Inflammatory macrophage treated with lipopolysaccharide for 1 hour (primary cell): ENCODE data around the gene SUPT20H.

Experiments used
- DNase-seq, 2 donors: peaks; one replicate each; pipeline ENCODE4 v3.0.0-alpha.2; 2020 to 2022

SUPT20H gene

DNA sequence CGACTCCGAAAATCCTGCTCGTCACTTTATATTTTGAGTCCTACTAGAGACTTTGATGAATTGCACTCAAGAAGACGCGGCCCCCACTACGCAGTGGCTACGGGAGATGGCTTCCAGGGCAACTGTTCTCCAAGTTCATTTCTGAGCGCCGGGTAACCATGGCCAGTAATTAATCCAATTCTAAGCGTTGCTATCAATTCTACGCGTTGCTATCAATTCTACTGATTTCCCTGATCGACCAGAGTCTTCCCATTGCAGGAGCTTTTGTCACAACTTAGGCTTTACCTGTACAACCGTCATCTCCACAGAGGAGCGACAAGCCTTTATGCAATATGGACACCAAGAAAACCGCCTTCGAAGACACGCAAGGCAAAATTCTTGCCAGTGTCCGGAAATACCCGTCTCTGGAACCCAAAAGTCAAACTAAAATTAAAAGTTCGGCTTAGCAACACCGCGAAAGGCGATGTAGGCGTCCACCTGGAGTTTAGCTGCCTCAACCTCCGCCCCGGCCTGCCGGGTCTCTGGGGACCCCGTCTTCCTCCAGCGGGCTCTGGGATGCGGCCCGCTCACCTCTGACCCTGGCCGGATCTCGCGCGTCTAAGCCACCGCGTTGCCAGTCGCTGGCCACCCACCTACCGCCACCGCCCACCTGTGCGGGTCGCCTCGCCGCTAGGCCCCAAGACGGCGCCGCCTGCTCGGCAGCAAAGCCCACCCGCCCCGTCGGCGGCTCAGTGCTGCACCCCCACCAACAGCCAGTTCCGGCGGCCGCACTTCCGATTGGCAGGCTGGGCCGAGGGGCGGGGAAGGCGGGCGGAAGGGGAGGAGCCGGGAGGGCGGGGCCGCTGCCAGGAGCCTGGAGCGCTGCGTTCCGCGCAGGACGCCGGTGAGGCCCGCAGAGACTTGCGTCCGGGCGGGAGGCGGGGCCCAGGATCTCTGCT lies at the start of gene SUPT20H:
Gene SUPT20H (minus strand): TSS at position 779 of the 938 bp plus-strand sequence. CDS start 8,198 bp downstream, outside the sequence.
- peak; percentile 86 to 91 for DNase-seq

GRCh38 chr13:37109051-37109678 lies 49.7 kb upstream of the SUPT20H start:
- DNase-seq: peak in 1 of 2 donors; percentile 31

DNA sequence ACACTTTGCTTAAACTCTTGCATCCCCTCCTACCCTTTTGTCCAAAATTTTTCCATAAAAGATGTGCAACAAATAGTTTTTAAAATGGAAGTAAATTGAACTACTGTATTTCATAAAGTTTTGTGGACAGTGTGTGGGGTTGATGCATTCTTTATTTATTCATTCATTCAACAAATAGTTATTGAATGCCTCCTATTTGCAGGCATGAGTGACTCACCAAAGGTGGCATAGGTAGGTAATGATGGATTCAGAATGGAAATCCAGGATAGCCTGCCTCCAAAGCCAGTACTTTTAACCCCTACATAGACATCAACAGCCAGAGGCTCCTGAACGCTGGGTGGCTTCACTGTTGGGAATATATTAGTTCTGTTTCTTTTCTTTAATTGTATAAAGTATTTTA lies 48.4 kb upstream of the SUPT20H start:
- DNase-seq: no peak

DNA sequence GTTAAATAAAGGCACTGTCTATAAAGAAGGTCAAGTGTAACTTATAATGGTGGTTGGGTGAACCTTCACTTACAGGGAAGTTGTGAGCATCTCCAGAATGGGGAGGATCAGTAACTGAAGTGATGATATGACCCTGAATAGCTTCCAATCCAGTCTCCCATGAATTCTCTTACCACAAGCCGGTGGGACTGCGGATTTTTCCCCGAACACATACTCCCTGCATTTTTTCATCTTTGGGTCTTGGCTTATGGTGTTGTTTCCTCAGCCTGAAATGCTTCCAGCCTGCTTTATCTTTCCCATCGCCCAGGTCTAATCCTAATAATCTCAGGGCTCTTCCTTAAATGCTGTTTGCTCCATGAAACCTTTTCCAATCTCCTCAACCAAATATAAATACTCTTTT lies 48.0 kb upstream of the SUPT20H start:
- DNase-seq: no peak

GRCh38 chr13:37106642-37107041 lies 47.2 kb upstream of the SUPT20H start:
- DNase-seq: no peak

- DNase-seq: no peak
Observed at GRCh38 chr13:37105251-37105714, 45.8 kb upstream of the SUPT20H start, which contains the start of gene CSNK1A1L. Gene CSNK1A1L (minus strand): TSS chr13:37105664. CDS start chr13:37105256, 408 bp downstream.

DNA sequence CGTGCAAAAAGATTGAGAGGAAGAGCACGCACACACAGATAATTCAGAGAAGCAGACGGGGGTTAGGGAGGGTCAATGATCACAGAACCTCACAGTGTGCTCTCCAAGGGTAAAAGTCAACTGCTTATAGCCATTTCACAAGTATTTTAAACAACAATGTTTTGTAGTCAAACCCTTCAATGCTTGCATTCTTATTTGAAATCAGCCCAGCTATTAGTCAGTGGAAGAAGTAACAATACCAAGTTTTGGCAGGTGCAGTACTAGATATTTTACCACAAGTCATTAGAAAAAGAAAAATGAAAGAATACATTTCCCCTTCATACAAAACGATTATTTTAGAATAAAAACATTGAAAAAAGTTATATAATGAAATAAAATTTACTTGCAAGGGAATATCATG lies 43.4 kb upstream of the SUPT20H start:
- no peak for DNase-seq

GRCh38 chr13:37101201-37101600 lies 41.7 kb upstream of the SUPT20H start:
- DNase-seq: no peak

DNA sequence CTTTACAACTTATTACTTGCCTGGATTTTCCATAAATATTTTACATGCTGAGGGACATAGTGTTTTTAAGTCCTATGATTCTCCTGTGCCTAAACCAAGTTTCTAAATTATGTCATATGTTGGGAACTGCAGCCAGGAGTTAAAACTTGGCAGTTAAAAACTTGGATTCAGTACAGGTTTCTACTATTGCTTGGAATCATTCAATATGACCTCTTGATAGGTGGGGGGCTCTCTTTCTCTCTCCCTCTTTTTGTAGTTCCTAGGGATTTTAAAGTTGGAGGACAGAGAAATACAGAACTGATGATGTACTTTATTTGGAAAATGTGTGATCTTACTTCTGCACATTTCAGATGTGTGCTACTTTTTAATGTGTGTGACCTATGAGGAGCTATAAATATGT lies 41.2 kb upstream of the SUPT20H start:
- DNase-seq: no peak

DNA sequence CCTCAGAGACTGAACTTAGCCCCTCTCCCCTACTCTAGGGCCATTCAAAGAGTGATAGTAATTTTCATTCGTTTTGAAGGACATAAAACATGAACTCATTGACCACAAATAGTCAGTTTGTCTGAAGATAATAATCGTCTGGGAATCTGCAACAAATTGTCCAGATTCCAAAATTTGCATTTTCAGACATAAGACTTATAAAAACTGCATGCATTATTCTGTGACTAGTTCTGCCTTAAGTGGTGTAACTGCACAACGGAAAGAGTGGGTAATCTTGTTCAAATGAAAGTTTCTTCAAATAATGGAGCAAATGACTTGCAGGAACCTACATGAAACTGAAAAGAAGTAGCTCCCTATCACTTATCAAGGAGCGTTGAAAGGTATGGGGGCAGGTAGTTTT lies 37.6 kb upstream of the SUPT20H start:
- no peak for DNase-seq

DNA sequence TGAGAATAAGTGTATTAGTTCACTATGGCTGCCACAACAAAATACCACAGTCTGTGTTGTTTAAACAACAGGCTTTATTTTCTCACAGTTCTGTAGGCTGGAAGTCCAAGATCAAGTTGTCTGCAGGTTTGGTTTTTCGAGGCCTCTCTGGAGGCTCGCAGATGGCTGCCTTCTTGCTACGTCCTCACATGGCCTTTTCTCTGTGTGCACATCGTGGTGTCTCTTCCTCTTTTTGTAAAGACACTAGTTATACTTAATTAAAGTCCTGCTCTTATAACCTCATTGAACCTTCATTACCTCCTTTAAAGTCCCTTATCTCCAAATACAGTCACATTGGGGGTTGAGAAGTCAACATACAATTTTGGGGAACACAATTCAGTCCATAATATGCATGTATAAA lies 35.4 kb upstream of the SUPT20H start:
- DNase-seq: no peak

- DNase-seq: no peak
Observed at GRCh38 chr13:37094099-37094498, 34.6 kb upstream of the SUPT20H start.

DNA sequence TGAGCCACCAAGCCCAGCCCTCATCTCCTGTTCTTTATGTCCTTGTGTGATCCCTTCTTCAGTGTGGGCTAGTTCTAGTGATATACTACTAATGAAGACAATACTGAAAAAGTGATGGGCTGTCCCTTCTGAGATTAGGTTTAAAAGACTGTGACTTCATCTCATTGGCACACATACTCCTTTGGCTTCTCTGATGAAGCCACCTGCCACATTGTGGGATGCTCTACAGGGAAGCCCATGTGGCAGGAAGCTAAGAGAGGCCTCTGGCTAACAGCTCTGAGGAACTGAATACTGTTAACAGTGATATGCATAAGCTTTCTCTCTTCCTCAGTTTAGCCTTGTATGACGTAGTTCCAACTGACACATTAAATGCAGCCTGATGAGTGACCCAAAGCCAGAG lies 32.3 kb upstream of the SUPT20H start:
- DNase-seq: no peak

DNA sequence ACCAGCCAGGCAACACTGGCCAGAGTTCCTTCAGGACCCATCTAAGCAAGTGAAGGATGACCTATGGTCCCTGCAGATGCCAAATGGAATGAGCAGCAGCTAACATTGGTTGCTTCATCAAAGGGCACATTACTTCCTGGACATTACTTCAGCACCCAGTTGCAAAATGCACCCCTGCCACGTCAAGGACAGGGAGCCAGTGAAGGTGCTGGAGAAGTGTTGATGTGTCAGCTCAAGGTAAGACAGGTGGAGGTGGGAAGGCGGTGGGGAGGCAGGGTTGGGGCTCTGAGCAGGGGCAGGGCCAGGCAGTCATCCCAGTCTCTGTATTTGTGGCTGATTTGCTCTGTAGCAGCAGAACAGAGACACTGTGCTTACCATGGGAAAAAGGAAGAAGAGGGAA lies 31.4 kb upstream of the SUPT20H start:
- DNase-seq: no peak

GRCh38 chr13:37089495-37089894 lies 30.0 kb upstream of the SUPT20H start:
- no peak for DNase-seq

DNA sequence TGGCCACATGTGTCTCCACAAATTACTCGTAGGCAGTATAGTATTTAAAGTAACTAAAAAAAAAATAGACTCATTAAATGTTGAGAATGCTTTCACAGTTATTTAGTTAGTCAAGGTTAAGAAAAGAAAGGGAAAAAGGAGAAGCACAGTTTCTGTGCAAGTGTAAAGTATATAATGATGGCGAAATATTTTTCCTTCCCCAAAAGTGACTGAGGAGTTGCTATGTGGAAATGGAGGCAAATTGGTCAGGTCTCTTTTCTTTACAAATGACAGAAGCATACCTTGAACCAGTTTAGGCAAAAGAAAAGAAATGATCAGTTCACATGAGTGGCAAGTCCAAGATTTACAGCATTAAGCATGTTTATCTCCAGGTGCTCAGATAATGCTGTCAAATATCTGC lies 28.0 kb upstream of the SUPT20H start:
- DNase-seq: peak; percentile 47 to 64

- no peak for DNase-seq
Observed at GRCh38 chr13:37085606-37086005, 26.1 kb upstream of the SUPT20H start.

DNA sequence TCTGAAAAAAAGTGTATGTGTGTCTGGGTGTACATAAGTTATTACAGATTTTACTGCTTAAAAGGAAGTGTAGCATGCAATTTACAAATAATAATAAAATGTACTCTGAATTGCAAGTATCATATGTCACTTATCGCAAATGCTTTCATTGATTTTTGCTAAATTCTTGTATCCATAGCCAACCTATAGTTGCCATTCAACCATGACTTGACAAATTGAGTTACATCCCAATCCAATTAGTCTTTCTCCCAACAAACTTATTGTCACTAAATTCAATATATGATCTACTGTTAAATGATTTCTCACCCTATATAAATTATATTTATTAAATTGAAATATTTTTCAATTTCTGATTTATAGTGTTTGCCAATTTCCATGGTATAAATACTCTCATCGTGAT lies 17.3 kb upstream of the SUPT20H start:
- DNase-seq: no peak

- DNase-seq: no peak
Observed at GRCh38 chr13:37075164-37075563, 15.7 kb upstream of the SUPT20H start.

- DNase-seq: peak; percentile 4 to 28
Observed at GRCh38 chr13:37074703-37075102, 15.2 kb upstream of the SUPT20H start.

DNA sequence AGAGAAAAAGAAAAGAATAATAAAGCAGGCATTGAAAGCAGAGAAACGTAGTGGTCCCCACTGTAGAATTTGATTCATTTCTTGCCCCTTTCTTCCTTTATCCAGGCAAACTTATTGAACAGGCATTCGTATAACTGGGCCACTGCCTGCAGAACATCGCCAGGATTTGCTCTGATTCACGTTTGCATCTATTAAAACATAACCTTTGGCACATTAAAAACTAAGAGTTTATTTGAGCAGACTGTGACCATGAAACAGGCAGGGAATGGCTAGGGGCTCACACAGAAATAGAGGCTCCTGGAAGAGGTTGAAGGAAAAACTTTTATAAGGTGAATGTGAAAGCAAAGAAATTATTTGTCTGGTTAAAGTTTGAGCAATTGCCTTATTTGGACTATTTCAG lies 12.5 kb upstream of the SUPT20H start:
- DNase-seq: no peak

DNA sequence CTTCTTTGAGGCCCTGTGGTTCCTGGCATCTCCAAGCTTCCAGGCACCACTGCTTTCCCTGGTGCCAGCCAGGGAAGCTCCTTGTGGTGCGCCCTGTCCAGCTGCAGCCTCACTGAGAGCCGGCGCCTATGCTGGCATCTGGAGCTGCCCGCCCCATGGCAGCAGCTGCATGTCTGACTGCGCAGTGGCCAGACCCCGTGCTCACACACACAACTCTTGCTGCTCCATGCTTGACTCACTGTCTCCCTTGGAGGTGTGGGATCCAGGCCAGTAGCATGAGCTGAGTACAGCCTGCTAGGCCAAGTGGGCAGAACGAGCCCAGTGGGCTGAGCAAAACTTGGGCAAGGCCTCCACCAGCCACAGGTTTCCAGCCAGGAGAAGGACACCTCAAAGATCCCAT lies 11.5 kb upstream of the SUPT20H start:
- DNase-seq: no peak

DNA sequence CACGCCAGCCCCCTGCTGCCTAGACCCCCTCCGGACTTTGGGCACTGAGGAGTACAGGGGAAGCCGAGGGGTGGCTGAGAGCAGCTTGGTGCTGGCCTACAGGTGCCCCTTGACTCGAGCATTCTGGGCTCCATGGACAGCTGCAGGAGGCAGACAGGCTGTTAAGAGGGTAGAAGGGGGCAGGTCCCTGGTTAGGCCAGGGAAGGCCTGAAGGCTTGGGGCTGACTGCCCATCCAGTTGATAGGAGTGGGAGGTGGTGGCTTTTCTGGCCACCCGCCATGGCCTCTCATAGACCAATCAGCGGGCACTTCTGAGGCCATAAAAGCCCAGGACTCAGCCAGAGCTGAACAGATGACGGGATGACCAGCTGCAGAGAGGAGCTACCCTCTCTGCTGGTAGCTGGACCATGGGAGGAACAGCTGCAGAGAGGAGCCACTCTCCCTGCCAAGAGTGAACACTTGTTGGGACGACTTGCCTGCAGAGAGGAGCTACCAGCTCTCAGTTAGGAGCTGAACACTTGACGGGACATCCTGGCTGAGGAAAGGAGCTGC lies 10.7 kb upstream of the SUPT20H start:
- DNase-seq: no peak

- no peak for DNase-seq
Observed at GRCh38 chr13:37069597-37070103, 10.2 kb upstream of the SUPT20H start.
